OCI-LY7 (cell line): ENCODE measurements around the gene RFESD. TPM values are rescaled to one million over a fixed set of nuclear protein-coding genes. Genes with fewer than 3 reads are reported as not detected.
A peak's percentile ranks its signal among the peaks of the same experiment; 100 is the strongest.
"Not testable (repeated sequence)": the region's sequence is repeated elsewhere in the genome, so short reads cannot be mapped to it uniquely, and the experiment has no call there.

Experiments
- BruUV-seq: library from RNA; stranded (reverse); fragments of 400-500 nt; replicated peaks from 2 replicates; lab custom pipeline; 2021; lab: Mats Ljungman, UMichigan
- CTCF ChIA-PET: fragments of 300-600 bp; sonication (Branson Sonifier 250); formaldehyde crosslinking; loops from one replicate; lab custom pipeline; 2022; ENCODE audit warnings: antibody characterized with exemption; ENCODE audit not compliant: unreplicated experiment; lab: Charles Lee
- POLR2A ChIA-PET: fragments of 300-600 bp; sonication (Branson Sonifier 250); formaldehyde crosslinking; loops from one replicate; lab custom pipeline; 2022; ENCODE audit warnings: antibody characterized with exemption; lab: Charles Lee
- DNase-seq: peaks from one replicate; pipeline ENCODE4 v3.0.0-alpha.2; 2015; ENCODE audit warnings: low spot score
- H2AFZ ChIP-seq: fragments of 200-600 bp; sonication (generic), shearing (Covaris generic); 2 replicates; pipeline ENCODE4 v1.6.1; 2014; ENCODE audit warnings: mild to moderate bottlenecking, antibody characterized with exemption, low read length, moderate library complexity
- H3K27ac ChIP-seq: fragments of 200-600 bp; sonication (generic); 2 replicates; pipeline ENCODE4 v1.5.1; 2014; ENCODE audit warnings: mixed run types, low read depth, mild to moderate bottlenecking, moderate library complexity, low read length, inconsistent platforms; ENCODE audit not compliant: poor library complexity, severe bottlenecking
- H3K36me3 ChIP-seq: fragments of 200-600 bp; sonication (generic); 2 replicates; pipeline ENCODE4 v1.6.1; 2014; ENCODE audit warnings: mild to moderate bottlenecking, antibody characterized with exemption, low read length, moderate library complexity, mixed read lengths; ENCODE audit not compliant: insufficient read depth
- H3K4me1 ChIP-seq: fragments of 200-600 bp; sonication (generic); 2 replicates; pipeline ENCODE4 v1.5.1; 2014; ENCODE audit warnings: mild to moderate bottlenecking, low read length; ENCODE audit not compliant: insufficient read depth, poor library complexity, severe bottlenecking
- H3K4me2 ChIP-seq: fragments of 200-600 bp; sonication (generic); 2 replicates; pipeline ENCODE4 v1.6.1; 2014; ENCODE audit warnings: mild to moderate bottlenecking, low read length
- H3K4me3 ChIP-seq: fragments of 200-600 bp; sonication (generic); 2 replicates; pipeline ENCODE4 v1.5.1; 2014; ENCODE audit warnings: mild to moderate bottlenecking, low read depth, low read length; ENCODE audit not compliant: poor library complexity, severe bottlenecking
- H3K79me2 ChIP-seq: fragments of 200-600 bp; sonication (generic); 2 replicates; pipeline ENCODE4 v1.6.1; 2016; ENCODE audit warnings: low read depth, mild to moderate bottlenecking, low read length, moderate library complexity, mixed read lengths; ENCODE audit not compliant: insufficient read depth
- H3K9me2 ChIP-seq: fragments of 200-600 bp; sonication (generic); 2 replicates; pipeline ENCODE4 v1.6.1; 2016; ENCODE audit warnings: mild to moderate bottlenecking, low read length, mixed read lengths; ENCODE audit not compliant: insufficient read depth
- H3K9me3 ChIP-seq: fragments of 200-600 bp; sonication (generic); 2 replicates; pipeline ENCODE4 v1.6.1; 2014; ENCODE audit warnings: mild to moderate bottlenecking, mixed run types, low read length, mixed read lengths
- H4K20me1 ChIP-seq: fragments of 200-600 bp; sonication (generic); 2 replicates; pipeline ENCODE4 v1.6.1; 2014; ENCODE audit warnings: mild to moderate bottlenecking, antibody characterized with exemption, low read length, moderate library complexity, mixed read lengths; ENCODE audit not compliant: insufficient read depth
- EZH2phosphoT487 ChIP-seq: fragments of 200-600 bp; sonication (generic); IDR thresholded peaks from 2 replicates; pipeline ENCODE4 v1.6.1; 2018; ENCODE audit warnings: low read depth, borderline replicate concordance, mild to moderate bottlenecking, mixed run types, antibody characterized with exemption, low read length, moderate library complexity, mixed read lengths
- intact Hi-C: fragments of 100-400 bp; cut with micrococcal nuclease; formaldehyde crosslinking; loops from one replicate; pipeline ENCODE4 v1.10.0; 2022; ENCODE audit not compliant: unreplicated experiment
- total RNA-seq, 2 experiments: library from RNA; depleted of rRNA in 1 of 2; stranded (reverse); fragments of >200 nt in 1 of 2; shearing (Covaris generic) in 1 of 2; gene quantifications; 2 replicates each; pipeline ENCODE4 v1.2.3, GENCODE V29; 2014 to 2022
- TF ChIP-seq, protein P1 (sequence below): fragments of 200-600 bp; sonication (generic); conservative IDR thresholded peaks from 2 replicates; pipeline ENCODE4 v1.5.1; 2014; ENCODE audit warnings: mild to moderate bottlenecking, antibody characterized with exemption, low read length, moderate library complexity, mixed read lengths

The RFESD gene
- total RNA-seq, 2 experiments from 2014 or later, result 7.6 TPM

- no peak overlapping the region for H3K4me3 ChIP-seq
- no peaks in the 10 kb centered on the region for H4K20me1 ChIP-seq
- no peak overlapping the region for H3K27ac ChIP-seq
- ChIA-PET CTCF (no interaction called here), POLR2A (interaction anchor here (0.7 to 2.2 kb wide), 6 partner anchors 10 to 268 kb away, joined by 3 to 10 read pairs (median 4); partner anchors contain the start of gene RFESD)
- TF ChIP-seq, protein P1, sequence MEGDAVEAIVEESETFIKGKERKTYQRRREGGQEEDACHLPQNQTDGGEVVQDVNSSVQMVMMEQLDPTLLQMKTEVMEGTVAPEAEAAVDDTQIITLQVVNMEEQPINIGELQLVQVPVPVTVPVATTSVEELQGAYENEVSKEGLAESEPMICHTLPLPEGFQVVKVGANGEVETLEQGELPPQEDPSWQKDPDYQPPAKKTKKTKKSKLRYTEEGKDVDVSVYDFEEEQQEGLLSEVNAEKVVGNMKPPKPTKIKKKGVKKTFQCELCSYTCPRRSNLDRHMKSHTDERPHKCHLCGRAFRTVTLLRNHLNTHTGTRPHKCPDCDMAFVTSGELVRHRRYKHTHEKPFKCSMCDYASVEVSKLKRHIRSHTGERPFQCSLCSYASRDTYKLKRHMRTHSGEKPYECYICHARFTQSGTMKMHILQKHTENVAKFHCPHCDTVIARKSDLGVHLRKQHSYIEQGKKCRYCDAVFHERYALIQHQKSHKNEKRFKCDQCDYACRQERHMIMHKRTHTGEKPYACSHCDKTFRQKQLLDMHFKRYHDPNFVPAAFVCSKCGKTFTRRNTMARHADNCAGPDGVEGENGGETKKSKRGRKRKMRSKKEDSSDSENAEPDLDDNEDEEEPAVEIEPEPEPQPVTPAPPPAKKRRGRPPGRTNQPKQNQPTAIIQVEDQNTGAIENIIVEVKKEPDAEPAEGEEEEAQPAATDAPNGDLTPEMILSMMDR, result no peak
- no peak for TF ChIP-seq EZH2phosphoT487
- peaks cover 11% of the 10 kb centered on the region for H3K4me1 ChIP-seq
- peak overlapping the region; percentile 99 for H2AFZ ChIP-seq
- intact Hi-C loops, result no loop called here
- no peaks in the 10 kb centered on the region for H3K9me2 ChIP-seq
- BruUV-seq, result no TSS peak
- H3K9me3 ChIP-seq, result no peaks in the 10 kb centered on the region
- H3K4me2 ChIP-seq, result peak overlapping the region; percentile 43
- peak; percentile 68 for DNase-seq
- H3K36me3 ChIP-seq, result no peaks in the 10 kb centered on the region; the same call in 1 of the 2 replicates
- no peaks in the 10 kb centered on the region for H3K79me2 ChIP-seq
Measured at GRCh38 chr5:95631991-95632675, 14.4 kb upstream of the RFESD start.

- H3K4me2 ChIP-seq, DNase-seq, H3K36me3 ChIP-seq, H2AFZ ChIP-seq, intact Hi-C loops, BruUV-seq, H3K79me2 ChIP-seq, H3K9me2 ChIP-seq, H3K4me3 ChIP-seq, H3K27ac ChIP-seq, H3K9me3 ChIP-seq, H4K20me1 ChIP-seq, CTCF ChIA-PET: not testable (repeated sequence)
- POLR2A ChIA-PET, result interaction anchor here (2.2 kb wide), 1 partner anchor 14 kb away, joined by 8 read pairs; the partner anchor contains the start of gene RFESD
- H3K4me1 ChIP-seq, result peaks cover 11% of the 10 kb centered on the region
Measured at GRCh38 chr5:95632942-95633341, 13.6 kb upstream of the RFESD start.

- Histone ChIP-seq H3K4me1 (peaks cover 11% of the 10 kb centered on the region), H3K9me3 (no peaks in the 10 kb centered on the region), H3K79me2 (no peaks in the 10 kb centered on the region), H3K9me2 (no peaks in the 10 kb centered on the region), H4K20me1 (no peaks in the 10 kb centered on the region), H3K4me2 (no peak overlapping the region), H3K36me3 (no peaks in the 10 kb centered on the region; the same call in 1 of the 2 replicates), H3K4me3 (no peak overlapping the region), H3K27ac (no peak overlapping the region), H2AFZ (no peak overlapping the region)
- POLR2A ChIA-PET, result interaction anchor here (0.9 to 1.4 kb wide), 2 partner anchors 9 to 11 kb away, joined by 3 read pairs; no protein-coding TSS in a partner anchor
- intact Hi-C loops, result no loop called here
- BruUV-seq, result no TSS peak
- no peak for TF ChIP-seq EZH2phosphoT487
- TF ChIP-seq, protein P1, result no peak
- DNase-seq, result no peak
- CTCF ChIA-PET, result no interaction called here
Measured at GRCh38 chr5:95633671-95634070, 12.9 kb upstream of the RFESD start.
